GM10248 (cell line): ENCODE results near the gene RPL27A.

Experiments used
- CTCF ChIA-PET: fragments of 300-600 bp; sonication (Branson Sonifier 250); formaldehyde crosslinking; extraction: SDS; loops from one replicate; lab custom pipeline; 2021; ENCODE audit warnings: antibody characterized with exemption; lab: Yijun Ruan, JAX
- POLR2A ChIA-PET: fragments of 350-650 bp; sonication (Branson Sonifier 250); formaldehyde crosslinking; extraction: SDS; loops from one replicate; lab custom pipeline; 2020; ENCODE audit warnings: antibody characterized with exemption; lab: Yijun Ruan, JAX
- DNase-seq: peaks from one replicate; pipeline ENCODE4 v3.0.0; 2012; ENCODE audit errors: extremely low spot score
- TF ChIP-seq, protein P1 (sequence below): IDR thresholded peaks from 2 replicates; pipeline ENCODE4 v1.5.1; 2012; ENCODE audit warnings: mild to moderate bottlenecking, low read depth; ENCODE audit errors: extremely low read depth, missing control alignments, control extremely low read depth

RPL27A gene

GRCh38 chr11:8720352-8720751, 37.8 kb downstream of the RPL27A start:
- ChIA-PET POLR2A (no interaction called here), CTCF (interaction anchor here (1.2 to 2.9 kb wide), 2 partner anchors 11 to 13 kb away, joined by 3 to 9 read pairs; no protein-coding TSS in a partner anchor)
- TF ChIP-seq, protein P1, sequence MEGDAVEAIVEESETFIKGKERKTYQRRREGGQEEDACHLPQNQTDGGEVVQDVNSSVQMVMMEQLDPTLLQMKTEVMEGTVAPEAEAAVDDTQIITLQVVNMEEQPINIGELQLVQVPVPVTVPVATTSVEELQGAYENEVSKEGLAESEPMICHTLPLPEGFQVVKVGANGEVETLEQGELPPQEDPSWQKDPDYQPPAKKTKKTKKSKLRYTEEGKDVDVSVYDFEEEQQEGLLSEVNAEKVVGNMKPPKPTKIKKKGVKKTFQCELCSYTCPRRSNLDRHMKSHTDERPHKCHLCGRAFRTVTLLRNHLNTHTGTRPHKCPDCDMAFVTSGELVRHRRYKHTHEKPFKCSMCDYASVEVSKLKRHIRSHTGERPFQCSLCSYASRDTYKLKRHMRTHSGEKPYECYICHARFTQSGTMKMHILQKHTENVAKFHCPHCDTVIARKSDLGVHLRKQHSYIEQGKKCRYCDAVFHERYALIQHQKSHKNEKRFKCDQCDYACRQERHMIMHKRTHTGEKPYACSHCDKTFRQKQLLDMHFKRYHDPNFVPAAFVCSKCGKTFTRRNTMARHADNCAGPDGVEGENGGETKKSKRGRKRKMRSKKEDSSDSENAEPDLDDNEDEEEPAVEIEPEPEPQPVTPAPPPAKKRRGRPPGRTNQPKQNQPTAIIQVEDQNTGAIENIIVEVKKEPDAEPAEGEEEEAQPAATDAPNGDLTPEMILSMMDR = no peak
- no peak for DNase-seq

DNA sequence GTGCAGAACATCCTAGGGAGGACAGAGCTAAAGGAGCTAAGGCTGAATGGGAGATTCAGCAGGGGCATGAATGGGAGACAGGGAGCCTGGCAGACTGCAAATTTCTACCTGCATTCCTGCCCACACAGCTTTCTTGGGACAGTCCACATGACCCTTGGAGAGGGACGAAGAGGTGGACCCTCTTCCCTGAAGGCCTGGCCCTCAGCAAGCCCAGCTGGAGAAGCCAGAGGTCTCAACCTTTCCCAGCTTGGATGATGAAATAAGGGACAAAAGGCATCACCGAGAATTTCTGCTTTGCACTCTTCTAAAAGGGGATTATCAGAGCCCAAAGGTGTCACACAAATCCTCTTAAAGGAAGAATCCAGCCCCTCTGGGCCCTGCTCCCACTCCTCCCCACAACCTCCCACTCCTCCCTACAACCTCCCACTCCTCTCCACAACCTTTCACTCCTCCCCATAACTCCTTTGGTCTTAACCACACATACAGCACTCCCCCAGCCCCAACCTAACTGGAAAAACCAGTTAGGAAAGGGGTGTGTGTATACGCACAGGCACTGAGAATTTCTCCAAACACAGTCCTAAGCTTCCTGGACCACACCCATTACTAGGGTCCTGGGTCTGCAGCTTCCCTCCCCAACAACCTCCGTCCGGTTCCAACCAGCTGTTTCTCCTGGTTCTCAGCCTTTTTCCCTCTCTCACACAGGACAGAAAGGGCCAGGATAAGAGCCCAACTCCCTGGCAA, 38.4 kb downstream of the RPL27A start:
- TF ChIP-seq, protein P1 = no peak
- ChIA-PET CTCF (interaction anchor here (0.7 to 1.6 kb wide), 3 partner anchors 11 to 16 kb away, joined by 3 read pairs; no protein-coding TSS in a partner anchor), POLR2A (no interaction called here)
- DNase-seq = no peak

- no peak for DNase-seq
- ChIA-PET POLR2A (no interaction called here), CTCF (interaction anchor here (0.7 to 1.6 kb wide), 3 partner anchors 10 to 17 kb away, joined by 3 read pairs; no protein-coding TSS in a partner anchor)
- TF ChIP-seq, protein P1 = no peak
Observed at GRCh38 chr11:8721609-8722500, 39.3 kb downstream of the RPL27A start.

- DNase-seq = no peak
- TF ChIP-seq, protein P1 = no peak
- ChIA-PET CTCF (interaction anchor here (1.5 to 1.6 kb wide), 2 partner anchors 13 to 37 kb away, joined by 3 read pairs; no protein-coding TSS in a partner anchor), POLR2A (no interaction called here)
Observed at GRCh38 chr11:8722809-8723208, 40.2 kb downstream of the RPL27A start.

- TF ChIP-seq, protein P1 = no peak
- DNase-seq = no peak
- ChIA-PET CTCF (interaction anchor here (1.5 kb wide), 1 partner anchor 36 kb away, joined by 3 read pairs; no protein-coding TSS in a partner anchor), POLR2A (no interaction called here)
Observed at GRCh38 chr11:8723711-8724110, 41.1 kb downstream of the RPL27A start.

- TF ChIP-seq, protein P1 = no peak
- POLR2A ChIA-PET = no interaction called here
- CTCF ChIA-PET = no interaction called here
- no peak for DNase-seq
Observed at GRCh38 chr11:8724682-8725081, 42.1 kb downstream of the RPL27A start.
